H1 (cell line): ENCODE measurements around the gene PCCA.

ENCODE experiments used
- ASH2L ChIP-seq: fragments of 200-600, 300-600 bp; sonication (generic); IDR thresholded peaks from one replicate; pipeline ENCODE4 v1.7.1; 2017; ENCODE audit warnings: low read length
- EP300 ChIP-seq, 2 experiments: IDR thresholded peaks; 1 replicate in 1 of 2; 2 replicates in 1 of 2; pipeline ENCODE4 v1.6.1; 2011 to 2012; ENCODE audit warnings: low read depth in 2 of 2, low read length in 2 of 2, mild to moderate bottlenecking in 2 of 2, borderline replicate concordance in 1 of 2, inconsistent platforms in 1 of 2, moderate library complexity in 1 of 2
- POU5F1 ChIP-seq: IDR thresholded peaks from 2 replicates; pipeline ENCODE4 v1.6.1; 2011; ENCODE audit warnings: low read depth, mild to moderate bottlenecking, low read length, moderate library complexity
- RAD21 ChIP-seq, 2 experiments: IDR thresholded peaks in 1 of 2; conservative IDR thresholded peaks in 1 of 2; 2 replicates each; pipeline ENCODE4 v1.6.1; 2011; ENCODE audit warnings: low read depth in 2 of 2, low read length in 2 of 2, improper control_type of control experiment in 1 of 2, inconsistent platforms in 1 of 2, mild to moderate bottlenecking in 1 of 2, moderate library complexity in 1 of 2
- SP2 ChIP-seq: IDR thresholded peaks from 2 replicates; pipeline ENCODE4 v1.6.1; 2012; ENCODE audit warnings: mild to moderate bottlenecking, low read length, inconsistent platforms
- SUZ12 ChIP-seq: fragments of 200-600 bp; sonication (generic); IDR thresholded peaks from 2 replicates; pipeline ENCODE4 v1.6.1; 2012; ENCODE audit warnings: mild to moderate bottlenecking, inconsistent platforms, low read length, moderate library complexity, mixed read lengths
- TF ChIP-seq, protein P1 (sequence below): IDR thresholded peaks from 2 replicates; pipeline ENCODE4 v1.6.1; 2011; ENCODE audit warnings: low read length, improper control_type of control experiment
- TF ChIP-seq, protein P2 (sequence below), 3 experiments: IDR thresholded peaks; 1 replicate in 2 of 3; 2 replicates in 1 of 3; pipeline versions ENCODE4 v1.5.1 to v1.6.1; 2011; ENCODE audit warnings: low read length in 3 of 3, mild to moderate bottlenecking in 3 of 3, inconsistent platforms in 2 of 3, low read depth in 1 of 3, moderate library complexity in 1 of 3; ENCODE audit not compliant: insufficient read depth in 1 of 3; ENCODE audit errors: control extremely low read depth in 1 of 3
- TF ChIP-seq, protein P3 (sequence below): IDR thresholded peaks from 2 replicates; pipeline ENCODE4 v1.6.1; 2011; ENCODE audit warnings: low read depth, mild to moderate bottlenecking, low read length; ENCODE audit not compliant: insufficient read depth

DNA sequence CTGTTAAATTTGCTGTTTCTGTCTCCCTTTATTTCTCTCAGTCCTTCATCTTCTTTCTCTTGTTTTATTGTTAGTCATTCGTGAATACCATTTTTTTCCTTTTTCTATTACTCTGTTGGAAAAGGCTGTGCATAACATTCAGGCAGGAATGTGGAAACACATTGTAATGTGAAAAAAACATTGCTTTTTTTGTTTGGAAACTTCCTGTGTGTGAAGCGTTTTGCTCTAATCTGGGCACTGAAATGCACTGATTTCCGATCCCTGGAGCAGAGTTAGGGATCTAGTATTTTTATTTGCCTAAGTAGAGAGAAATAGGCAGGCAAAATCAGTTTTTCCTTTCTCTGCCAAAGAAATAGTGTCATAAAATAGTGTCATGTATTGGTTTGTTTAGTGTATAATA is 155.5 kb downstream of the PCCA start:
- TF ChIP-seq SUZ12 (no peak), POU5F1 (no peak), ASH2L (no peak), EP300 (IDR thresholded peaks at IDR 0.05; ENCODE audit: borderline replicate concordance in 1 of 2, low read depth in 2 of 2, low read length in 2 of 2) (no peak), RAD21 (IDR thresholded peaks at IDR 0.05 in 1 of 2, conservative IDR thresholded peaks at IDR 0.05 in 1 of 2; ENCODE audit: low read depth in 2 of 2, low read length in 2 of 2) (no peak), SP2 (no peak)
- TF ChIP-seq, protein P1, sequence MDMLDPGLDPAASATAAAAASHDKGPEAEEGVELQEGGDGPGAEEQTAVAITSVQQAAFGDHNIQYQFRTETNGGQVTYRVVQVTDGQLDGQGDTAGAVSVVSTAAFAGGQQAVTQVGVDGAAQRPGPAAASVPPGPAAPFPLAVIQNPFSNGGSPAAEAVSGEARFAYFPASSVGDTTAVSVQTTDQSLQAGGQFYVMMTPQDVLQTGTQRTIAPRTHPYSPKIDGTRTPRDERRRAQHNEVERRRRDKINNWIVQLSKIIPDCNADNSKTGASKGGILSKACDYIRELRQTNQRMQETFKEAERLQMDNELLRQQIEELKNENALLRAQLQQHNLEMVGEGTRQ = no peak
- TF ChIP-seq, protein P2, sequence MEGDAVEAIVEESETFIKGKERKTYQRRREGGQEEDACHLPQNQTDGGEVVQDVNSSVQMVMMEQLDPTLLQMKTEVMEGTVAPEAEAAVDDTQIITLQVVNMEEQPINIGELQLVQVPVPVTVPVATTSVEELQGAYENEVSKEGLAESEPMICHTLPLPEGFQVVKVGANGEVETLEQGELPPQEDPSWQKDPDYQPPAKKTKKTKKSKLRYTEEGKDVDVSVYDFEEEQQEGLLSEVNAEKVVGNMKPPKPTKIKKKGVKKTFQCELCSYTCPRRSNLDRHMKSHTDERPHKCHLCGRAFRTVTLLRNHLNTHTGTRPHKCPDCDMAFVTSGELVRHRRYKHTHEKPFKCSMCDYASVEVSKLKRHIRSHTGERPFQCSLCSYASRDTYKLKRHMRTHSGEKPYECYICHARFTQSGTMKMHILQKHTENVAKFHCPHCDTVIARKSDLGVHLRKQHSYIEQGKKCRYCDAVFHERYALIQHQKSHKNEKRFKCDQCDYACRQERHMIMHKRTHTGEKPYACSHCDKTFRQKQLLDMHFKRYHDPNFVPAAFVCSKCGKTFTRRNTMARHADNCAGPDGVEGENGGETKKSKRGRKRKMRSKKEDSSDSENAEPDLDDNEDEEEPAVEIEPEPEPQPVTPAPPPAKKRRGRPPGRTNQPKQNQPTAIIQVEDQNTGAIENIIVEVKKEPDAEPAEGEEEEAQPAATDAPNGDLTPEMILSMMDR (IDR thresholded peaks at IDR 0.05; ENCODE audit: control extremely low read depth in 1 of 3, insufficient read depth in 1 of 3, low read depth in 1 of 3, low read length in 3 of 3) = no peak
- TF ChIP-seq, protein P3, sequence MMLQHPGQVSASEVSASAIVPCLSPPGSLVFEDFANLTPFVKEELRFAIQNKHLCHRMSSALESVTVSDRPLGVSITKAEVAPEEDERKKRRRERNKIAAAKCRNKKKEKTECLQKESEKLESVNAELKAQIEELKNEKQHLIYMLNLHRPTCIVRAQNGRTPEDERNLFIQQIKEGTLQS = no peak
